ENCODE data around the gene FLG.
"Not testable (repeated sequence)": the region's sequence is repeated elsewhere in the genome, so short reads cannot be mapped to it uniquely, and the experiment has no call there.

Gene FLG

GRCh38 chr1:152325111-152325510 lies at the start of gene FLG:
TSS of gene FLG (minus strand) at chr1:152325239. CDS start at chr1:152315456, 9,783 bp downstream.
- DNase-seq = no peak

- no peak for DNase-seq
Measured at GRCh38 chr1:152374451-152374850, 49.4 kb upstream of the FLG start.

GRCh38 chr1:152372672-152373071 lies 47.6 kb upstream of the FLG start:
- no peak for DNase-seq

DNA sequence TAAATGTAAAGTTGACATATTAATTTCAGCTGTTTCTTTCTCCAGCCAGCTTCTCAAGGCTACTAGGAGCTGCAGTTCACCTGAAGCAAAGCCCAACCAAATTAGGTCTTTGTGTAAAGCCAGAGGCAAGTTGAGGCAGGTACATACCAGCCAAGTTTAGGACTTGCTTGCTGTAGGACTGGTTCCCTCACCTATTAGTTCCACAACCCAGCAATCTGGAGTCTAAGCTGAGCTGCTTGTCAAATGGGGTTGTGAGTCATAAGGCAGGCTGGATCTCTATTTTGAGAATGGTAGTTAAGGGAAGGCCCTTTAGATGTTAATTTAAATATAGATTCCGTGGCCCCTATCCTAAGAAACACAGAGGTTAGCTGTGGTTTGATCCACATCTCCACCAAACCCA lies 42.4 kb upstream of the FLG start:
- DNase-seq = no peak

DNA sequence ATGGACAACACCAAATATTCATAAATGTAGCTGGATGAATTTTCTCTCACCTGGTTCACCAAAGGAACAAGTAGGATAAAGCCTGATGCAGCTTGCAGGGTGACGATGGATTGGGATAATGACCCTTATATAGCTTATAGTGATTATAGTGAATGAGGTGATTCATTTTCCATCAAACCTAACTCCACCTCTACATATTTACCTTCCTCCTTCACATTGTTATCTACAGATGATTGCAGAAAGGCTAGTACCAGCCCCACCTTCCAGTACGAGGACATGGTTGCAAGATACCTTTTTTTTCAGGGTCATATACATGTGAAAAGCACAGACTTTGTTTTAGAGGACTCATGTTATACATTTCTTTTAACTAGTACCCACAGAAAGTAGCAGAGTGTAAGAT lies 34.9 kb upstream of the FLG start, which contains the start of gene FLG2:
Gene FLG2 (minus strand): TSS at position 101 of the 400 bp plus-strand sequence. CDS start 1,122 bp downstream, outside the sequence.
- DNase-seq = no peak

GRCh38 chr1:152356736-152357135 lies 31.7 kb upstream of the FLG start:
- no peak for DNase-seq

DNA sequence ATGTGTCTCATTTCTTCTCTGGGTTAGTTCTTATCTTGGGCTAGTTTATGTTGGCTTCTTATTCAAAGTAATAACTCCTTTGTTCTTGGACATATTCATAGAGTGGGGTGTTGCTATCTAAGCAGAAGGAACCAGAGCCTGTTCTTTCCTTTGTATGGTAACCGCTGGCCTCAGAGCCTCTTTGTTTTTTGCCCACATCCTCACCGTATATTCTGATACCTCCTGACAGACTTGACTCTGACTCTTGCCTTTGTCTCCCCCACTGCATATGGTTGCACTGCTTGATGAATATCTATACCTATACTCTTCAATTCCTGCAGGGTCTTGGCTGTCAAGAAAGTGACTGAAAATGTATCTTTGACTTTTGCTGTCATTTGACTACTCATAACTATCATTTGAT lies 24.6 kb upstream of the FLG start:
- DNase-seq = no peak

GRCh38 chr1:152348447-152348846 lies 23.4 kb upstream of the FLG start:
- DNase-seq = peak in 1 of 2 experiments; percentile 15

DNA sequence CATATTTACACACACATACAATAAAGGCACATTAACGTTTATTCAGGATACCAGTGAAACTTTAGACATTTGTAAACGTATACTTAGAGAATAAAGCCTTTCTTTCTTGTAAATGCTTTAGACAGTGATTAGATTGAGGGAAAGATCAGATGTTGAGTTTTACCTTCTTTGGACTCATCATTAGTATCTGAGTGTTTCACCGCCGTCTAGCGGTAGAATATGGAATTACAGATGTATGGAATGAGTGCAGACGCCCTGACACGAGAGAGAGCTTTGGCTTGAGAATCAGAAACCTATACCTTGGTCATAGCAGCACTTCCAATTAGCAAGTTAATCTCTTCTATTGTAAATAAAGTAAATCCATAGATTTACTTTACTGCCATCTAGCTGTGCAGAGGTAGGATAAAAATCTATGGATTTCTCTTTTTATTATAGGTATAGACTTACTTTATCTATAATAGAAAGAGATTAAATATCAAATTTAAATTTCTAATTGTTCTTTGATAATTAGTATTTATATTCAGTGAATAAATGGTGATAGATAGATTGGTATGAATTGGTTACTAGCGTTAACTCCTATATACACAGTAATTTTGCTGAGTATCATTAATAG lies 22.2 kb upstream of the FLG start:
- peak; percentile 49 to 62 for DNase-seq

- no peak for DNase-seq
Measured at GRCh38 chr1:152344438-152344837, 19.4 kb upstream of the FLG start.

DNA sequence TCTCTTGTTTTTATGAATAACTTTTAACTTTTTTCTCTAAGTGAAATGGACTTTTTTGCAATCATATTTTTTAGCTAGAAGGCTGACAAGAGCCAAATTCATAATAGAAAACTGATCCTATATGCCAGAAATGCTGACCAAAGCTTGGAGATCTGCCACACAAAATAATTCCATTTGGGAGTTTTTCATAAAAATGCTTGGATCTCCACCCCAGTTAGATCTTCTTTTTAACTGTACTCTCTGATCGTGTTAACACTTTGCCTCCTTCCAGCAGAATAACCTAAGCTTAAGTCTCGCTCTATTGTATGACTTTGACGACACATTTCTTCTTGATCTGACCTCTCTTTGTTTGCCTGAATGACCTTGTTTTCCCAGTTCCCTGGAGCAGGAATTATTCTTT lies 18.0 kb upstream of the FLG start:
- DNase-seq = no peak

DNA sequence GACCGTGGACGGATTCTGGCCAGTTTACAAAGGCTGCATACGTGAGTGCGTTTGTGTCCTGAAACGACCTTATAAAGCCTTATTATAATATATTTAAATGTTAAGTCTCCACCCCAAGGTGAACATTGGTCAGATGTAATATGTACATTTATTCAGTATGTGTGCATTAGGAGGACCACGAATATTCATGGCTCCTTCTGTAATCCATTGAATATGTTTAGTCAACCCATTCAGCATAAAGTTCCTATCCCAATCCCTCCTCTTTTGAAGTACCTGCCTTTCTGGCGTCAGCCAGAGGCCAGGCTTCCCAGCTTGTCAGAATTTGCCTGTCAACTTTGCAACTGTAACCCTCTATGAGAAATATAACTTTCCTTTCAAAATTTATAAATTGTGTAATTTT lies 10.4 kb upstream of the FLG start:
- no peak for DNase-seq

DNA sequence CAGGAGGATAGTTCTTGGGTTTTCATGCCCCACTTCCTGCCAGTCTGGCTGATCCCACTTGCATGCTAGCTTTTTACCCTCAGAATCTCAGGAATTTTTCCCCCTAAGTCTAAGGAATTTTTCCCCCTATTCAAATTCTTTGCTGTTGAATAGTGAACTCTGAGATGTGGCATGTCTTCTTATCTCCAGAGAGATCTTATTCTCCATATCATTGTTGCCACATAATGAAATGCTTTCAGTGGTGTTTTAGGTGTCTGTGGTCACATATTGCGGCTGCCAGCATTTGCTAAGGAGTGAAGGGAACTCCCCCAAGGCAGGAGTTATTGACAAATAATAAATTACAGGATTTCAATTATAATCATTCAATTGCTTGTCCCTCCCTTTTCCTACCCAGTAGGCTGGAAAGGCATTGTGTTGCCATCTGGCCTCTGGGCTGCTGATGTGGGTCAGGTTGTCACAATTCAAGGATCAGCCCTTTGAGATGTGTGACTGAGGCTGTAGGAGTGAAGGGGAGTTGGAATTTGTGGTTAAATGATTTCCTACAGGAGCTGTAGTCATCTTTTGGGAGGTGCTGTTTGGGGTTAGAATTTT lies 3.9 kb upstream of the FLG start:
- DNase-seq = no peak

DNA sequence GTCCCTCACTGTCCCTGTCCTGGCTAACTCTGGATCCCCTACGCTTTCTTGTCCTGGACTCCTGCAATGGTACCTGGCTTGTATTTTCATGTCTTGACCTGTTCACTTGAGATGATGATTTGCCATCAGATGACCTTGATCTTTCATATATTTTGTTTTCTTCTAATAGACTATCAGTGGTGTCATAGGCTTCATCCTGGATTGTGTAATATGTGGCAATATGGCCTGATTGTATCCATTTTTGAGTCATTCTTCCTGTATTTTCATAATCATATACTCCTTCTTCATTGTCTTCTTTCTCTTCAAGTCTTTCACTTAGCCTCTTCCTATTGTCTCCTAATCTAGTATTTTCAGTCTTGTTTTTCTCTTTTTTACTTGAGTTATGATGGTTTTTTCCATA lies 11.1 kb downstream of the FLG start:
- no peak for DNase-seq

DNA sequence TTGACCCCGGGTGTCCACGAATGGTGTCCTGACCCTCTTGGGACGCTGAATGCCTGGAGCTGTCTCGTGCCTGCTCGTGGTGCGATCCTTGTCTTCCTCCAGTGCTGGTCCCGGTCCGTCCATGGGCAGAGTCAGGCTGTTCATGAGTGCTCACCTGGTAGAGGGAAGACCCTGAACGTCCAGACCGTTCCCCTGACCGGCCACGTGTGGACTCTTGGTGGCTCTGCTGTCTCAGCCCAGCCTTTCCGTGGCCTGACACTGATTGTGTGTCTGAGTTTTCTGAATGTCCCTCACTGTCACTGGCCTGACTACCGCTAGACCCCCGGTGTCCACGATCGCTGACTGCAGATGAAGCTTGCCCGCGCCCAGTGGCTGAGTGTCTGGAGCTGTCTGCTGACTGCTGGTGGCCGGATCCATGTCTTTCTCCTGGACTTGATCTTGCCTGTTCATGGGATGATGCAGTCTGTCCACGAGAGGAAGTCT lies 11.7 kb downstream of the FLG start:
- DNase-seq = no peak

DNA sequence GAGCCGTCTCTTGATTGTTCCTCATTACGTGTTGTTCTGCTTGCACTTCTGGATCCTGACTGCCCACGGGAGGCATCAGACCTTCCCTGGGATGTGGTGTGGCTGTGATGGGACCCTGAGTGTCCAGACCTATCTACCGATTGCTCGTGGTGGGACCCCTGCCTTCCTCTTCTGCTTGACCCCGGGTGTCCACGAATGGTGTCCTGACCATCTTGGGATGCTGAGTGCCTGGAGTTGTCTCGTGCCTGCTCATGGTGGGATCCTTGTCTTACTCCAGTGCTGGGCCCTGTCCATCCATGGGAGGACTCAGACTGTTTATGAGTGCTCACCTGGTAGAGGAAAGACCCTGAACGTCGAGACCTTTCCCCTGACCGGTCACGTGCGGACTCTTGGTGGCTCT lies 12.9 kb downstream of the FLG start:
- DNase-seq = not testable (repeated sequence)

- DNase-seq = no peak
Measured at GRCh38 chr1:152309955-152310354, 15.1 kb downstream of the FLG start.

- DNase-seq = not testable (repeated sequence)
Measured at GRCh38 chr1:152309320-152309901, 15.6 kb downstream of the FLG start.

GRCh38 chr1:152308758-152309157 lies 16.3 kb downstream of the FLG start:
- not testable (repeated sequence) for DNase-seq

DNA sequence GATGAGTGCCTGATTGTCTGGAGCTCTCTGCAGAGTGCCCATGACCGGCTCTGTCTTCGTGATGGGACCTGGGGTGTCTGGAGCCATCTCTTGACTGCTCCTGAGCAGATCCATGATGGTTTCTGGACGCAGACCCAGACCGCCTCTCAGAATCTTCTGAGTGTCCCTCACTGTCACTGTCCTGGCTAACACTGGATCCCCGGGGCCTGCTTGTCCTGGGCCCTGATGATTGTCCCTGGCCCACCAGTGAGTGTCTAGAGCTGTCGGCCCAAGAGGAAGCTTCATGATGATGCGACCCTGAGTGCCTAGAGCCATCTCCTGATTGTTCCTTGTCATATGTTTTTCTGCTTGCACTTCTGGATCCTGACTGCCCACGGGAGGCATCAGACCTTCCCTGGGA lies 17.1 kb downstream of the FLG start:
- DNase-seq = not testable (repeated sequence)

DNA sequence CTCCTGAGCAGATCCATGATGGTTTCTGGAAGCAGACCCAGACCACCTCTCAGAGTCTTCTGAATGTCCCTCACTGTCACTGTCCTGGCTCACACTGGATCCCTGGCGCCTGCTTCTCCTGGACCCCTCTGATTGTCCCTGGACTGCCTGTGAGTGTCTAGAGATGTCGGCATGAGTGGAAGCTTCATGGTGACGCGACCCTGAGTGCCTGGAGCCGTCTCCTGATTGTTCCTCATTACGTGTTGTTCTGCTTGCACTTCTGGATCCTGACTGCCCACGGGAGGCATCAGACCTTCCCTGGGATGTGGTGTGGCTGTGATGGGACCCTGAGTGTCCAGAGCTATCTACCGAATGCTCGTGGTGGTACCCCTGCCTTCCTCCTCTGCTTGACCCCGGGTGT lies 18.9 kb downstream of the FLG start:
- not testable (repeated sequence) for DNase-seq

DNA sequence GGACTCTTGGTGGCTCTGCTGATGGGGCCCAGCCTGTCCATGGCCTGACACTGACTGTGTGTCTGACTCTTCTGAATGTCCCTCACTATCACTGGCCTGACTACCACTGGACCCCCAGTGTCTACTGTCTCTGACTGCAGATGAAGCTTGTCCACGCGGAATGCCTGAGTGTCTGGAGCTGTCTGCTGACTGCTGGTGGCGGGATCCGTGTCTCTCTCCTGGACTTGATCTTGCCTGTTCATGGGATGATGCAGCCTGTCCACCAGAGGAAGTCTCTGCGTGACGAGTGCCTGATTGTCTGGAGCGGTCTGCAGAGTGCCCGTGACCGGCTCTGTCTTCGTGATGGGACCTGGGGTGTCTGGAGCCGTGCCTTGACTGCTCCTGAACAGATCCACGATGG lies 20.3 kb downstream of the FLG start:
- not testable (repeated sequence) for DNase-seq

DNA sequence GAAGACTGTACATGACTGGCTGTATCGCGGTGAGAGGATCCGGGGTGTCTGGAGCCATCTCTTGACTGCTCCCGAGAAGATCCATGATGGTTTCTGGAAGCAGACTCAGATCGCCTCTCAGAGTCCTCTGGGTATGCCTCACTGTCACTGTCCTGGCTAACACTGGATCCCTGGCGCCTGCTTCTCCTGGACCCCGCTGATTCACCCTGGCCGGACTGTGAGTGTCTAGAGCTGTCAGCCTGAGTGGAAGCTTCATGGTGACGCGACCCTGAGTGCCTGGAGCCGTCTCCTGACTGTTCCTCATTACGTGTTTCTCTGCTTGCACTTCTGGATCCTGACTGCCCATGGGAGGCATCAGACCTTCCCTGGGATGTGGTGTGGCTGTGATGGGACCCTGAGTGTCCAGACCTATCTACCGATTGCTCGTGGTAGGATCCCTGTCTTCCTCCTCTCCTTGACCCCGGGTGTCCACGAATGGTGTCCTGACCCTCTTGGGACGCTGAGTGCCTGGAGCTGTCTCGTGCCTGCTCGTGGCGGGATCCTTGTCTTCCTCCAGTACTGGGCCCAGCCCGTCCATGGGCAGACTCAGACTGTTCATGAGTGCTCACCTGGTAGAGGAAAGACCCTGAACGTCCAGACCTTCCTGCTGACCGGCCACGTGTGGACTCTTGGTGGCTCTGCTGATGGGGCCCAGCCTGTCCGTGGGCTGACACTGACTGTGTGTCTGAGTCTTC lies 21.7 kb downstream of the FLG start:
- DNase-seq = not testable (repeated sequence)

DNA sequence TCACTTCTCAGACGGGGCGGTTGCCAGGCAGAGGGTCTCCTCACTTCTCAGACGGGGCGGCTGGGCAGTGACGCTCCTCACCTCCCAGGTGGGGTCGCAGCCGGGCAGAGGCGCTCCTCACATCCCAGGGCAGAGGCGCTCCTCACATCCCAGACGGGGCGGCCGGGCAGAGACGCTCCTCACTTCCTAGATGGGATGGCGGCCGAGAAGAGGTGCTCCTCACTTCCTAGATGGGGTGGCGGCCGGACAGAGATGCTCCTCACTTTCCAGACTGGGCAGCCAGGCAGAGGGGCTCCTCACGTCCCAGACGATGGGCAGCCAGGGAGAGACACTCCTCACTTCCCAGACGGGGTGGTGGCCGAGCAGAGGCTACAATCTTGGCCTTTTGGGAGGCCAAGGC lies 68.6 kb downstream of the FLG start:
- not testable (repeated sequence) for DNase-seq

Data from Kasumi-1 (cell line).